Measurements from ENCODE around the gene EYA3.

Gene EYA3, protein sequence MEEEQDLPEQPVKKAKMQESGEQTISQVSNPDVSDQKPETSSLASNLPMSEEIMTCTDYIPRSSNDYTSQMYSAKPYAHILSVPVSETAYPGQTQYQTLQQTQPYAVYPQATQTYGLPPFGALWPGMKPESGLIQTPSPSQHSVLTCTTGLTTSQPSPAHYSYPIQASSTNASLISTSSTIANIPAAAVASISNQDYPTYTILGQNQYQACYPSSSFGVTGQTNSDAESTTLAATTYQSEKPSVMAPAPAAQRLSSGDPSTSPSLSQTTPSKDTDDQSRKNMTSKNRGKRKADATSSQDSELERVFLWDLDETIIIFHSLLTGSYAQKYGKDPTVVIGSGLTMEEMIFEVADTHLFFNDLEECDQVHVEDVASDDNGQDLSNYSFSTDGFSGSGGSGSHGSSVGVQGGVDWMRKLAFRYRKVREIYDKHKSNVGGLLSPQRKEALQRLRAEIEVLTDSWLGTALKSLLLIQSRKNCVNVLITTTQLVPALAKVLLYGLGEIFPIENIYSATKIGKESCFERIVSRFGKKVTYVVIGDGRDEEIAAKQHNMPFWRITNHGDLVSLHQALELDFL

DNA sequence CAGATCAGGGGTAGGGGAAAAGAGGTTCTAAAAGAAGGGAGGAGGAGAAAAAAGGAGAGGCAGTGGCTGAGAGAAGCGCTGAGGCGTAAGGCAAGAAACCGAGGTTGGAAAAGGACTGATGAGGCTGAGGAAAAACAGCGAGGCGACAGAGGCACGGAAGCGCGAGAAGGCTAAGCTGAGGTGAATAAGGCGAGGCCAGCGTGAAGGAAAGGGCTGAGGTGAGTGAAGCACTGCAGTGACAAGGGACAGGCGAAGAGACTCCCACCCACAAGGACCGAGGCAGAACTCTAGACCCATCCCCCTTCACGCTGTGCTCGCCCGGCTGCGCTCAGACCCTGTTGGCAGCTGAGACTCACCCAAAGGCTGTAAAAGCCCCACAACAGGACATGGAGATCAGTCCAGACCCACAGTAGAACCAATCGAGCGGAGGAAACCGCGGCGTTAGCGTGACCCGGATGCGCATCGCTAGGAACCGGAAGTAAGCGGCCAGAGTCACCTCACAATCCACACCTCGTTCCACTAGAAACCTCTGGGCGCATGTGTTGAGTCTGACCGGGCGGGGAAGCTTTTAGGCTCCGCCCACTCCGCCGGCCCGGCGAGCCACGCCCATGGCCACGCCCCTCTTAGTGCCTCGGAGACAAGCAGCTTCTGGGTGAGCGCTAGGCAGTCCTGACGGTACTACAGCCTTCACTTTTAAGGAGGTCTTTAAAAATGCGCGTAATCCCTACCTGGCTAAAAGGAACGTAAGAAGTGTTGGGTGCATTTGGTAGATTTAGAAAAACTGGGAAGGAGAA, at the start of gene EYA3:
Gene EYA3, minus strand, starts transcription at position 443 of the 794 bp plus-strand sequence. CDS start 30,584 bp downstream, outside the sequence.
- peak; percentile 98 for DNase-seq (ENCODE audit: low read depth)
- TF ChIP-seq, protein P1, sequence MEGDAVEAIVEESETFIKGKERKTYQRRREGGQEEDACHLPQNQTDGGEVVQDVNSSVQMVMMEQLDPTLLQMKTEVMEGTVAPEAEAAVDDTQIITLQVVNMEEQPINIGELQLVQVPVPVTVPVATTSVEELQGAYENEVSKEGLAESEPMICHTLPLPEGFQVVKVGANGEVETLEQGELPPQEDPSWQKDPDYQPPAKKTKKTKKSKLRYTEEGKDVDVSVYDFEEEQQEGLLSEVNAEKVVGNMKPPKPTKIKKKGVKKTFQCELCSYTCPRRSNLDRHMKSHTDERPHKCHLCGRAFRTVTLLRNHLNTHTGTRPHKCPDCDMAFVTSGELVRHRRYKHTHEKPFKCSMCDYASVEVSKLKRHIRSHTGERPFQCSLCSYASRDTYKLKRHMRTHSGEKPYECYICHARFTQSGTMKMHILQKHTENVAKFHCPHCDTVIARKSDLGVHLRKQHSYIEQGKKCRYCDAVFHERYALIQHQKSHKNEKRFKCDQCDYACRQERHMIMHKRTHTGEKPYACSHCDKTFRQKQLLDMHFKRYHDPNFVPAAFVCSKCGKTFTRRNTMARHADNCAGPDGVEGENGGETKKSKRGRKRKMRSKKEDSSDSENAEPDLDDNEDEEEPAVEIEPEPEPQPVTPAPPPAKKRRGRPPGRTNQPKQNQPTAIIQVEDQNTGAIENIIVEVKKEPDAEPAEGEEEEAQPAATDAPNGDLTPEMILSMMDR (IDR thresholded peaks at IDR 0.05; ENCODE audit: low read depth, low read length): no peak
- TF ChIP-seq POLR2A (IDR thresholded peaks at IDR 0.05; ENCODE audit: extremely low read depth, insufficient read length) (peak; percentile 84), MYC (IDR thresholded peaks at IDR 0.05; ENCODE audit: low read depth, low read length) (peak; percentile 96)
- TF ChIP-seq, protein P2, sequence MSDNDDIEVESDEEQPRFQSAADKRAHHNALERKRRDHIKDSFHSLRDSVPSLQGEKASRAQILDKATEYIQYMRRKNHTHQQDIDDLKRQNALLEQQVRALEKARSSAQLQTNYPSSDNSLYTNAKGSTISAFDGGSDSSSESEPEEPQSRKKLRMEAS (IDR thresholded peaks at IDR 0.05; ENCODE audit: low read depth, low read length): peak; percentile 84
- H3K4me3 ChIP-seq (ENCODE audit: low read depth, low read length): peak within 1 kb of the TSS; percentile 94

DNA sequence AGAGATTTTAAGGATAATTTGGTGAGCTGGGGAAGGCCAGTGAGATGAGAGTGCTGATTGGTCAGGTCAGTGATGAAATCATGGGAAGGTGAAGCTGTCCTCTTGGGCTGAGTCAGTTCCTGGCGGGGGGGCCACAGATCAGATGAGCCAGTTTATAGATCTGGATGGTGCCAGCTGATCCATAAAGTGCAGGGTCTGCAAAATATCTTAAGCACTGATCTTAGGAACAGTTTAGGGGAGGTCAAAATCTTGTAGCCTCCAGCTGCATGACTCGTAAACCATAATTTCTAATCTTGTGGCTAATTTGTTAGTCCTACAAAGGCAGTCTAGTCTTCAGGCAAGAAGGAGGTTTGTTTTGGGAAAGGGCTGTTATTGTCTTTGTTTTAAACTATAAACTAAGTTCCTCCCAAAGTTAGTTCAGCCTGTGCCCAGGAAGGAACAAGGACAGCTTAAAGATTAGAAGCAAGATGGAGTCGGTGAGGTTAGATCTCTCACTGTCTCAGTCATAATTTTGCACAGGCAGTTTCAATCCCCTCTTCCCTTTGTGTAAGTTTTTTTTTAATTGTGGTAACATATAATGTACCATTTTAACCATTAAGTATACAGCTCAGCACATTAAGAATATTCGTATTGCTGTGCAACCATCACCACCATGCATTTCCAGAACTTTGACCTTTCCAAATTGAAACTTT, 48.7 kb upstream of the EYA3 start:
- no peak overlapping the region for H3K4me3 ChIP-seq (ENCODE audit: low read depth, low read length)
- TF ChIP-seq, protein P1 (IDR thresholded peaks at IDR 0.05; ENCODE audit: low read depth, low read length): no peak
- TF ChIP-seq MYC (IDR thresholded peaks at IDR 0.05; ENCODE audit: low read depth, low read length) (no peak), POLR2A (IDR thresholded peaks at IDR 0.05; ENCODE audit: extremely low read depth, insufficient read length) (no peak)
- TF ChIP-seq, protein P2 (IDR thresholded peaks at IDR 0.05; ENCODE audit: low read depth, low read length): no peak
- DNase-seq (ENCODE audit: low read depth): peak; percentile 64

DNA sequence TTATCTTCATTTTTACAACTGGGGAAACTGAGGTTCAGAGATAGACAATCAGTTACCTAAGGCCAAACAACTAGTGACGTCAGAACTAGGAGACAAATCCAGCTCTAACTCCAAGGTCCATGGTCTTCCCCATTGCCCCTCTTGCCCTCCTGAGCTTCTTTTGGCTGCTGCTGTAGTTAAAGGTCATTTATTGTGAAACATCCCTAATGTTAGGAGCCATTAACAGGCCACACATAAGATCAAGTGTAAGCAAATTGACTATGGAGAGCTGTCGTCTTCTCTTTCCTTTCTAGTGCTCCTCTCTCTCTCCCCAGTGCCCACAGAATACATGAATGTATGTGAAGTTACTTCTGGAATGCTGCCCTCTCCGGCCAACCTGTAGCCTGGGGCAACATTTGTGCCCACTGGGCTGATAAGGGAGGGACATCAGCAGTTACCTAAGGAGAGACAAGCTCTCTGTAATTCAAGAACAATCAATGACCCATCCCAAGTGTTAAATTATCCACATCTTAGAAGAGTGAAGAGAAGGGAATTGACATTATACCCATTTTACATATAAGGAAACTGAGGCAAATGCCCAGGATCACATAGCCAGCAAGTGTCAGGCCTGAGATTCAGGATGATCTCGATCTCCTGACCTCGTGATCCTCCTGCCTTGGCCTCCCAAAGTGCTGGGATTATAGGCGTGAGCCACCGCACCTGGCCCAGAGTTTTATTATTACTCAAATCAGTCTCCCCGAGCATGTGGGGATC, 47.9 kb upstream of the EYA3 start:
- no peak for TF ChIP-seq POLR2A (IDR thresholded peaks at IDR 0.05; ENCODE audit: extremely low read depth, insufficient read length)
- TF ChIP-seq, protein P2 (IDR thresholded peaks at IDR 0.05; ENCODE audit: low read depth, low read length): no peak
- no peak for TF ChIP-seq MYC (IDR thresholded peaks at IDR 0.05; ENCODE audit: low read depth, low read length)
- TF ChIP-seq, protein P1 (IDR thresholded peaks at IDR 0.05; ENCODE audit: low read depth, low read length): no peak
- DNase-seq (ENCODE audit: low read depth): no peak
- H3K4me3 ChIP-seq (ENCODE audit: low read depth, low read length): no peak overlapping the region

DNA sequence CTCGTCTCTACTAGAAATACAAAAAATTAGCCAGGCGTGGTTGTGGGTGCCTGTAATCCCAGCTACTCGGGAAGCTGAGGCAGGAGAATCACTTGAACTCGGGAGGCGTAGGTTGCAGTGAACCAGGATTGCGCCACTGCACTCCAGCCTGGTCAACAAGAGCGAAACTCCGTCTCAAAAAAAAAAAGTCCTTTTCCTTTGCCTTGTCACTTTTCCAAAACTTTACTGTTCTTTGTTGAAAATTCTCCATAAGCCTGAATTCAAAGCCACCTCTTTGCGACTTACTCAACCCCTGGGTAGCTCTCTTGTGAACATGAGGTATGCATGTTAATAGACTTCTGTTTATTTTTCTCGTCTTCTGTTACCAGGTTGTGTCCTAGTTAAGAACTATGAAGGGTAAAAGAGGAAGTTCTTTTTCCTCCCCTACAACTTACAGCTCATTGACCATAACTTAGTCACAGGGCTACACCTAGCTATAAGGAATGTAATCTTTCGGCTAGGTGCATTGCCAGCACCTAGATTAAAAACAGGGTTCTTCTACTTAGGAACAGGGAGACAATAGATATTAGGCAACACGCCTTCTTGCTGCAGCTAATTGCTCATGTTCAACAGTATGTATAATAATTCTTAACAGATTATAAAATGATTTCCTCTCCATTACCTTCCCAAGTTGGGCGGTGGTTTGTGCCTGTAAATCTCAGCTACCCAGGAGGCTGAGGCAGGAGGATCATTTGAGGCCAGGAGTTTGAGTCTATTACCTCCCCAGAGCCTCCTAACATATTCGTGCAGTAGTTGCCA, 47.2 kb upstream of the EYA3 start:
- H3K4me3 ChIP-seq (ENCODE audit: low read depth, low read length): peak overlapping the region; percentile 59
- no peak for TF ChIP-seq MYC (IDR thresholded peaks at IDR 0.05; ENCODE audit: low read depth, low read length)
- TF ChIP-seq, protein P2 (IDR thresholded peaks at IDR 0.05; ENCODE audit: low read depth, low read length): peak; percentile 21; the same call in 1 of the 2 replicates
- peak; percentile 80 for DNase-seq (ENCODE audit: low read depth)

DNA sequence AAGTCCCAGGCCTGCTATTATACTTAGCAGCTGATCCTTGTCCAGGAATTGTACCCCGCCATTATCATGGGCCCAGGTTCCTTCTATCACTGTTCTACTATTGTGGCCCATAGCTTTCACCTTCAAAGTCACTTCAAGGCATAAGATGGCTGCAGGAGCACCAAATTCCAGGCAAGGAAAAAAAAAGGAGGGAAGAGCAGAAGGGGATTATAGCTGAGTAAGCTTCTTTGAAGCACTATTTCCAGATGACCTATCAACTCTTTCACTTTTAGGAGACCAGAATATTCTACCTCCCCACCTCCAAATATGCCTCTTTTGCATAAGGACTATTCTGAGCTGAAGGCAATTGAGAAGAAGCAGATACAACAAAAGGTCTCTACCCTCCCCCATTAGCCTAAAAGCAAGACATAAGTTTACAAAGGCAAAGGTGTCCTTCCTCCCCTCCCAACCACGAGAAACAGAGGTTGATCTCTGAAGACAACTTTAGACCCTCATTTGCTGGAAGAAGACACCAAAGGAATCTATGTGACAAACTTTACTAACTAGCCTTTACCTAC, 46.3 kb upstream of the EYA3 start:
- no peak overlapping the region for H3K4me3 ChIP-seq (ENCODE audit: low read depth, low read length)
- DNase-seq (ENCODE audit: low read depth): no peak
- TF ChIP-seq, protein P1 (IDR thresholded peaks at IDR 0.05; ENCODE audit: low read depth, low read length): no peak
- TF ChIP-seq, protein P2 (IDR thresholded peaks at IDR 0.05; ENCODE audit: low read depth, low read length): no peak
- TF ChIP-seq MYC (IDR thresholded peaks at IDR 0.05; ENCODE audit: low read depth, low read length): no peak
- no peak for TF ChIP-seq POLR2A (IDR thresholded peaks at IDR 0.05; ENCODE audit: extremely low read depth, insufficient read length)
